ENCODE measurements around the gene SH3GL1.

The SH3GL1 gene

GRCh38 chr19:4380254-4380727, 20.1 kb downstream of the SH3GL1 start:
- in situ Hi-C loops (cut with MboI; ENCODE audit: low sequenced_read_pairs): no loop called here
- no peaks in the 10 kb centered on the region for H3K36me3 ChIP-seq (replicated peaks)
- no peaks in the 10 kb centered on the region for H3K27me3 ChIP-seq (ENCODE audit: low read depth)
- no peak overlapping the region for H3K4me3 ChIP-seq
- no peaks in the 10 kb centered on the region for H3K9me3 ChIP-seq
- H3K4me1 ChIP-seq: peaks cover 10% of the 10 kb centered on the region
- DNase-seq (ENCODE audit: low spot score in 2 of 2): no peak

- no peak for DNase-seq (ENCODE audit: low spot score in 2 of 2)
- Histone ChIP-seq H3K4me3 (no peak overlapping the region), H3K9me3 (no peaks in the 10 kb centered on the region), H3K27me3 (ENCODE audit: low read depth) (no peaks in the 10 kb centered on the region), H3K4me1 (peaks cover 13% of the 10 kb centered on the region), H3K36me3 (replicated peaks) (no peaks in the 10 kb centered on the region)
- in situ Hi-C loops (cut with MboI; ENCODE audit: low sequenced_read_pairs): no loop called here
These were observed 20.7 kb downstream of the SH3GL1 start for GRCh38 chr19:4379383-4380253.

- H3K4me3 ChIP-seq: no peak overlapping the region
- DNase-seq (ENCODE audit: low spot score in 2 of 2): no peak
- in situ Hi-C loops (cut with MboI; ENCODE audit: low sequenced_read_pairs): no loop called here
- peaks cover 13% of the 10 kb centered on the region for H3K4me1 ChIP-seq
- no peaks in the 10 kb centered on the region for H3K36me3 ChIP-seq (replicated peaks)
- H3K27me3 ChIP-seq (ENCODE audit: low read depth): no peaks in the 10 kb centered on the region
- no peaks in the 10 kb centered on the region for H3K9me3 ChIP-seq
These were observed 21.5 kb downstream of the SH3GL1 start for GRCh38 chr19:4378886-4379285.

GRCh38 chr19:4376991-4377781, 23.2 kb downstream of the SH3GL1 start:
- peaks cover 13% of the 10 kb centered on the region for H3K4me1 ChIP-seq
- no peaks in the 10 kb centered on the region for H3K27me3 ChIP-seq (ENCODE audit: low read depth)
- in situ Hi-C loops (cut with MboI; ENCODE audit: low sequenced_read_pairs): no loop called here
- H3K36me3 ChIP-seq (replicated peaks): no peaks in the 10 kb centered on the region
- H3K4me3 ChIP-seq: no peak overlapping the region
- no peaks in the 10 kb centered on the region for H3K9me3 ChIP-seq
- no peak for DNase-seq (ENCODE audit: low spot score in 2 of 2)

- Histone ChIP-seq H3K4me1 (peaks cover 13% of the 10 kb centered on the region), H3K4me3 (no peak overlapping the region), H3K9me3 (no peaks in the 10 kb centered on the region), H3K27me3 (ENCODE audit: low read depth) (no peaks in the 10 kb centered on the region), H3K36me3 (replicated peaks) (no peaks in the 10 kb centered on the region)
- DNase-seq (ENCODE audit: low spot score in 2 of 2): no peak
- in situ Hi-C loops (cut with MboI; ENCODE audit: low sequenced_read_pairs): no loop called here
These were observed 23.7 kb downstream of the SH3GL1 start for GRCh38 chr19:4376671-4376990.

GRCh38 chr19:4376028-4376670, 24.2 kb downstream of the SH3GL1 start:
- in situ Hi-C loops (cut with MboI; ENCODE audit: low sequenced_read_pairs): no loop called here
- H3K27me3 ChIP-seq (ENCODE audit: low read depth): no peaks in the 10 kb centered on the region
- no peaks in the 10 kb centered on the region for H3K36me3 ChIP-seq (replicated peaks)
- H3K9me3 ChIP-seq: no peaks in the 10 kb centered on the region
- H3K4me3 ChIP-seq: no peak overlapping the region
- peaks cover 13% of the 10 kb centered on the region for H3K4me1 ChIP-seq
- DNase-seq (ENCODE audit: low spot score in 2 of 2): no peak

- no peaks in the 10 kb centered on the region for H3K36me3 ChIP-seq (replicated peaks)
- no peaks in the 10 kb centered on the region for H3K27me3 ChIP-seq (ENCODE audit: low read depth)
- no peaks in the 10 kb centered on the region for H3K9me3 ChIP-seq
- DNase-seq (ENCODE audit: low spot score in 2 of 2): peak; percentile 57 to 81
- H3K4me1 ChIP-seq: peaks cover 13% of the 10 kb centered on the region
- H3K4me3 ChIP-seq: no peak overlapping the region
- in situ Hi-C loops (cut with MboI; ENCODE audit: low sequenced_read_pairs): no loop called here
These were observed 25.0 kb downstream of the SH3GL1 start for GRCh38 chr19:4375164-4376027.

GRCh38 chr19:4374498-4375163, 25.7 kb downstream of the SH3GL1 start:
- Histone ChIP-seq H3K27me3 (ENCODE audit: low read depth) (no peaks in the 10 kb centered on the region), H3K4me3 (no peak overlapping the region), H3K9me3 (no peaks in the 10 kb centered on the region), H3K36me3 (replicated peaks) (no peaks in the 10 kb centered on the region), H3K4me1 (peaks cover 13% of the 10 kb centered on the region)
- DNase-seq (ENCODE audit: low spot score in 2 of 2): no peak
- in situ Hi-C loops (cut with MboI; ENCODE audit: low sequenced_read_pairs): no loop called here

- H3K36me3 ChIP-seq (replicated peaks): no peaks in the 10 kb centered on the region
- peaks cover 13% of the 10 kb centered on the region for H3K4me1 ChIP-seq
- no peaks in the 10 kb centered on the region for H3K9me3 ChIP-seq
- H3K27me3 ChIP-seq (ENCODE audit: low read depth): no peaks in the 10 kb centered on the region
- DNase-seq (ENCODE audit: low spot score in 2 of 2): no peak
- H3K4me3 ChIP-seq: no peak overlapping the region
- in situ Hi-C loops (cut with MboI; ENCODE audit: low sequenced_read_pairs): no loop called here
These were observed 26.5 kb downstream of the SH3GL1 start for GRCh38 chr19:4373601-4374497.

- no peaks in the 10 kb centered on the region for H3K27me3 ChIP-seq (ENCODE audit: low read depth)
- 0 out of 2 replicates have a peak, but pooled peaks cover under 1% of the 10 kb centered on the region for H3K36me3 ChIP-seq (replicated peaks)
- H3K4me3 ChIP-seq: no peak overlapping the region
- no peak for DNase-seq (ENCODE audit: low spot score in 2 of 2)
- H3K9me3 ChIP-seq: no peaks in the 10 kb centered on the region
- in situ Hi-C loops (cut with MboI; ENCODE audit: low sequenced_read_pairs): no loop called here
- H3K4me1 ChIP-seq: peaks cover 13% of the 10 kb centered on the region
These were observed 27.4 kb downstream of the SH3GL1 start for GRCh38 chr19:4373013-4373367.

GRCh38 chr19:4372165-4373012, 28.0 kb downstream of the SH3GL1 start:
- DNase-seq (ENCODE audit: low spot score in 2 of 2): no peak
- in situ Hi-C loops (cut with MboI; ENCODE audit: low sequenced_read_pairs): no loop called here
- peaks cover 13% of the 10 kb centered on the region for H3K4me1 ChIP-seq
- H3K9me3 ChIP-seq: no peaks in the 10 kb centered on the region
- H3K36me3 ChIP-seq (replicated peaks): 0 out of 2 replicates have a peak, but pooled peaks cover 3% of the 10 kb centered on the region
- H3K27me3 ChIP-seq (ENCODE audit: low read depth): no peaks in the 10 kb centered on the region
- H3K4me3 ChIP-seq: no peak overlapping the region
